IMR-90 (cell line): ENCODE results near the gene LEF1. TPM values are rescaled to one million over a fixed set of nuclear protein-coding genes. Genes with fewer than 3 reads are reported as not detected.

ENCODE experiments used
- ATAC-seq: fragments of 200-7000 bp; cut with Tn5 transposase; 2 replicates; pipeline ENCODE4 v1.9.1; 2020; ENCODE audit warnings: low read depth, mild to moderate bottlenecking, moderate library complexity
- BruUV-seq: library from RNA; stranded (reverse); fragments of 400-500 nt; replicated peaks from 2 replicates; lab custom pipeline; 2021; lab: Mats Ljungman, UMichigan
- CTCF ChIA-PET: fragments of 300-600 bp; formaldehyde crosslinking; extraction: SDS; loops from one replicate; lab custom pipeline; 2021; ENCODE audit warnings: antibody characterized with exemption; lab: Yijun Ruan, JAX
- POLR2A ChIA-PET: fragments of 300-600 bp; sonication (Branson Sonifier 250); formaldehyde crosslinking; loops from one replicate; lab custom pipeline; 2022; ENCODE audit warnings: antibody characterized with exemption; ENCODE audit not compliant: unreplicated experiment; lab: Charles Lee
- DNase-seq: peaks from one replicate; pipeline ENCODE4 v3.0.0; 2013
- H2AFZ ChIP-seq: replicated peaks from 2 replicates; pipeline ENCODE3; 2013; ENCODE audit warnings: low read length, mild to moderate bottlenecking; ENCODE audit not compliant: poor library complexity
- H2AK5ac ChIP-seq: 2 replicates; pipeline ENCODE4 v1.6.1; 2013; ENCODE audit warnings: low read depth, low read length, inconsistent platforms
- H2AK9ac ChIP-seq: replicated peaks from 2 replicates; pipeline ENCODE3; 2013; ENCODE audit warnings: mild to moderate bottlenecking, low read depth, low read length, moderate library complexity; ENCODE audit not compliant: poor library complexity
- H2BK120ac ChIP-seq: 2 replicates; pipeline ENCODE4 v1.6.1; 2013; ENCODE audit warnings: low read depth, low read length, inconsistent platforms
- H2BK15ac ChIP-seq: 3 replicates; pipeline ENCODE4 v1.6.1; 2013; ENCODE audit warnings: low read depth, low read length, inconsistent platforms
- H2BK20ac ChIP-seq: 2 replicates; pipeline ENCODE4 v1.6.1; 2013; ENCODE audit warnings: low read depth, mild to moderate bottlenecking, inconsistent platforms, low read length, moderate library complexity
- H2BK5ac ChIP-seq: 2 replicates; pipeline ENCODE4 v1.6.1; 2013; ENCODE audit warnings: mild to moderate bottlenecking, low read depth, low read length, inconsistent platforms; ENCODE audit not compliant: poor library complexity, severe bottlenecking
- H3K14ac ChIP-seq: replicated peaks from 2 replicates; pipeline ENCODE4 v1.6.1; 2013; ENCODE audit warnings: low read depth, low read length, inconsistent platforms
- H3K18ac ChIP-seq: 2 replicates; pipeline ENCODE4 v1.6.1; 2013; ENCODE audit warnings: low read depth, low read length, control low read depth
- H3K23ac ChIP-seq: 2 replicates; pipeline ENCODE4 v1.6.1; 2013; ENCODE audit warnings: low read depth, low read length, inconsistent platforms
- H3K27ac ChIP-seq: 2 replicates; pipeline ENCODE4 v1.5.1; 2013; ENCODE audit warnings: mild to moderate bottlenecking, control low read depth, low read length; ENCODE audit not compliant: insufficient read depth
- H3K27me3 ChIP-seq: 2 replicates; pipeline ENCODE4 v1.6.1; 2013; ENCODE audit warnings: low read length; ENCODE audit not compliant: control insufficient read depth, insufficient read depth
- H3K36me3 ChIP-seq: 2 replicates; pipeline ENCODE4 v1.6.1; 2013; ENCODE audit warnings: low read length, mixed read lengths; ENCODE audit not compliant: control insufficient read depth, insufficient read depth
- H3K4ac ChIP-seq: 2 replicates; pipeline ENCODE4 v1.6.1; 2013; ENCODE audit warnings: low read depth, low read length, inconsistent platforms
- H3K4me1 ChIP-seq: 2 replicates; pipeline ENCODE4 v1.6.1; 2013; ENCODE audit warnings: low read length, mixed read lengths; ENCODE audit not compliant: control insufficient read depth, insufficient read depth
- H3K4me2 ChIP-seq: 2 replicates; pipeline ENCODE4 v1.6.1; 2013; ENCODE audit warnings: low read depth, mild to moderate bottlenecking, control low read depth, low read length, moderate library complexity
- H3K4me3 ChIP-seq: 2 replicates; pipeline ENCODE4 v1.5.1; 2013; ENCODE audit warnings: low read depth, mild to moderate bottlenecking, control low read depth, low read length, moderate library complexity; ENCODE audit not compliant: insufficient read depth
- H3K56ac ChIP-seq: 2 replicates; pipeline ENCODE4 v1.6.1; 2013; ENCODE audit warnings: low read length, inconsistent platforms; ENCODE audit not compliant: insufficient read depth; ENCODE audit errors: extremely low read depth
- H3K79me1 ChIP-seq, 2 experiments: 2 replicates each; pipeline ENCODE4 v1.6.1; 2013; ENCODE audit warnings: low read length in 2 of 2, inconsistent platforms in 1 of 2, low read depth in 1 of 2
- H3K9ac ChIP-seq: 2 replicates; pipeline ENCODE4 v1.6.1; 2013; ENCODE audit warnings: low read depth, low read length, control low read depth
- H3K9me1 ChIP-seq: 2 replicates; pipeline ENCODE4 v1.6.1; 2013; ENCODE audit warnings: low read length, inconsistent platforms; ENCODE audit not compliant: insufficient read depth
- H3K9me3 ChIP-seq: 2 replicates; pipeline ENCODE4 v1.6.1; 2013; ENCODE audit warnings: low read length; ENCODE audit not compliant: control insufficient read depth, insufficient read depth
- H4K20me1 ChIP-seq: 2 replicates; pipeline ENCODE4 v1.6.1; 2013; ENCODE audit warnings: low read length, inconsistent platforms; ENCODE audit not compliant: insufficient read depth
- H4K5ac ChIP-seq: 2 replicates; pipeline ENCODE4 v1.6.1; 2013; ENCODE audit warnings: mild to moderate bottlenecking, low read depth, low read length, control low read depth
- H4K8ac ChIP-seq, 2 experiments: 2 replicates each; pipeline ENCODE4 v1.6.1; 2013; ENCODE audit warnings: low read depth in 2 of 2, low read length in 2 of 2, control low read depth in 1 of 2, inconsistent platforms in 1 of 2
- H4K91ac ChIP-seq: 2 replicates; pipeline ENCODE4 v1.6.1; 2013; ENCODE audit warnings: low read depth, low read length, inconsistent platforms; ENCODE audit not compliant: insufficient read depth
- BHLHE40 ChIP-seq: fragments of 150-350 bp; IDR thresholded peaks from 2 replicates; pipeline ENCODE4 v1.6.1; 2016; ENCODE audit warnings: mild to moderate bottlenecking, low read depth, low read length
- CEBPB ChIP-seq: IDR thresholded peaks from 2 replicates; pipeline ENCODE4 v1.6.1; 2012; ENCODE audit warnings: low read depth, low read length, improper control_type of control experiment
- CHD1 ChIP-seq: IDR thresholded peaks from 2 replicates; pipeline ENCODE4 v1.6.1; 2012; ENCODE audit warnings: low read depth, low read length, improper control_type of control experiment
- CTCF ChIP-seq: conservative IDR thresholded peaks from 2 replicates; pipeline ENCODE4 v1.5.1; 2012; ENCODE audit warnings: mild to moderate bottlenecking, low read depth, low read length, improper control_type of control experiment
- FOS ChIP-seq: fragments of 150-350 bp; IDR thresholded peaks from 2 replicates; pipeline ENCODE4 v1.6.1; 2016; ENCODE audit warnings: low read depth, low read length
- MAFK ChIP-seq: IDR thresholded peaks from 2 replicates; pipeline ENCODE4 v1.6.1; 2012; ENCODE audit warnings: low read depth, low read length, improper control_type of control experiment
- MAZ ChIP-seq: IDR thresholded peaks from 2 replicates; pipeline ENCODE4 v1.6.1; 2012; ENCODE audit warnings: low read depth, mild to moderate bottlenecking, low read length, improper control_type of control experiment, moderate library complexity, borderline replicate concordance
- MXI1 ChIP-seq: IDR thresholded peaks from 2 replicates; pipeline ENCODE4 v1.6.1; 2012; ENCODE audit warnings: low read depth, mild to moderate bottlenecking, low read length, moderate library complexity, borderline replicate concordance
- NFE2L2 ChIP-seq: fragments of 150-350 bp; IDR thresholded peaks from 2 replicates; pipeline ENCODE4 v1.6.1; 2016; ENCODE audit warnings: low read depth, mild to moderate bottlenecking, low read length
- POLR2A ChIP-seq: IDR thresholded peaks from 2 replicates; pipeline ENCODE4 v1.6.1; 2012; ENCODE audit warnings: mild to moderate bottlenecking, low read depth, low read length
- RAD21 ChIP-seq: IDR thresholded peaks from 2 replicates; pipeline ENCODE4 v1.6.1; 2012; ENCODE audit warnings: low read length, improper control_type of control experiment
- RCOR1 ChIP-seq: IDR thresholded peaks from 2 replicates; pipeline ENCODE4 v1.6.1; 2012; ENCODE audit warnings: mild to moderate bottlenecking, low read length, improper control_type of control experiment; ENCODE audit not compliant: insufficient replicate concordance
- RFX5 ChIP-seq: IDR thresholded peaks from 2 replicates; pipeline ENCODE4 v1.8.0; 2012; ENCODE audit warnings: low read depth, mild to moderate bottlenecking, low read length, moderate library complexity
- SMC3 ChIP-seq: fragments of 150-350 bp; IDR thresholded peaks from 2 replicates; pipeline ENCODE4 v1.6.1; 2016; ENCODE audit warnings: low read depth, mild to moderate bottlenecking, antibody characterized with exemption, low read length, moderate library complexity
- WGBS, 2 experiments: methylation state at CpG; one replicate each; pipeline versions ENCODE4 v1.1.5 to v1.1.7; 2013; ENCODE audit warnings: missing lambda C conversion rate in 2 of 2; ENCODE audit not compliant: insufficient read length in 1 of 2; ENCODE audit errors: extremely low coverage in 2 of 2; 5-methylcytosine and 5-hydroxymethylcytosine counted together
- dilution Hi-C: fragments of 300-500 bp; cut with HindIII; formaldehyde crosslinking; loops from one replicate; pipeline ENCODE4 v1.14.3; 2018; ENCODE audit warnings: low sequenced_read_pairs; ENCODE audit not compliant: unreplicated experiment
- in situ Hi-C: fragments of 300-500 bp; cut with MboI; formaldehyde crosslinking; loops from 3 replicates; pipeline ENCODE4 v1.14.3; 2019; ENCODE audit warnings: low sequenced_read_pairs, inconsistent platforms, mixed read lengths
- intact Hi-C: fragments of 100-400 bp; cut with micrococcal nuclease; formaldehyde crosslinking; loops from 2 replicates; pipeline ENCODE4 v1.10.0; 2022
- polyA plus RNA-seq, 3 experiments: library from polyadenylated mRNA; depleted of rRNA; stranded (reverse); fragments of >200 nt; gene quantifications; 2 replicates each; pipeline ENCODE4 v1.2.3, GENCODE V29; 2012; ENCODE audit warnings: low replicate concordance in 1 of 3
- total RNA-seq: library from RNA; depleted of rRNA; stranded (reverse); fragments of >200 nt; gene quantifications from 2 replicates; pipeline ENCODE4 v1.2.3, GENCODE V29; 2012
- TF ChIP-seq, protein P1 (sequence below): fragments of 150-350 bp; IDR thresholded peaks from 2 replicates; pipeline ENCODE4 v1.6.1; 2016; ENCODE audit warnings: low read depth, mild to moderate bottlenecking, low read length, moderate library complexity, borderline replicate concordance
- TF ChIP-seq, protein P2 (sequence below): fragments of 150-350 bp; IDR thresholded peaks from 2 replicates; pipeline ENCODE4 v1.6.1; 2017; ENCODE audit warnings: mild to moderate bottlenecking, antibody characterized with exemption, low read length, low read depth

LEF1 gene
- total and polyA plus RNA-seq, 2 of the 4 experiments (the other 2 are of a cell fraction) = 1.7 to 1.8 TPM

GRCh38 chr4:108081256-108081655 lies 87.5 kb downstream of the LEF1 start:
- H2AFZ ChIP-seq = no peak overlapping the region
- H3K56ac ChIP-seq = no peak overlapping the region
- no CpG with 5 or more reads among the region's 16 CpGs for WGBS, 2 experiments
- CTCF ChIA-PET = no interaction called here
- no peak overlapping the region for H4K8ac ChIP-seq
- in situ Hi-C loops = no loop called here
- H3K4me1 ChIP-seq = no peaks in the 10 kb centered on the region
- no peak overlapping the region for H4K5ac ChIP-seq
- no peak overlapping the region for H2BK5ac ChIP-seq
- no peak overlapping the region for H3K4me3 ChIP-seq
- H2BK120ac ChIP-seq = no peak overlapping the region
- H3K9me1 ChIP-seq = no peaks in the 10 kb centered on the region
- no peak for TF ChIP-seq SMC3
- no peak for TF ChIP-seq MAFK
- TF ChIP-seq, protein P1, sequence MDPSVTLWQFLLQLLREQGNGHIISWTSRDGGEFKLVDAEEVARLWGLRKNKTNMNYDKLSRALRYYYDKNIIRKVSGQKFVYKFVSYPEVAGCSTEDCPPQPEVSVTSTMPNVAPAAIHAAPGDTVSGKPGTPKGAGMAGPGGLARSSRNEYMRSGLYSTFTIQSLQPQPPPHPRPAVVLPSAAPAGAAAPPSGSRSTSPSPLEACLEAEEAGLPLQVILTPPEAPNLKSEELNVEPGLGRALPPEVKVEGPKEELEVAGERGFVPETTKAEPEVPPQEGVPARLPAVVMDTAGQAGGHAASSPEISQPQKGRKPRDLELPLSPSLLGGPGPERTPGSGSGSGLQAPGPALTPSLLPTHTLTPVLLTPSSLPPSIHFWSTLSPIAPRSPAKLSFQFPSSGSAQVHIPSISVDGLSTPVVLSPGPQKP = no peak
- TF ChIP-seq, protein P2, sequence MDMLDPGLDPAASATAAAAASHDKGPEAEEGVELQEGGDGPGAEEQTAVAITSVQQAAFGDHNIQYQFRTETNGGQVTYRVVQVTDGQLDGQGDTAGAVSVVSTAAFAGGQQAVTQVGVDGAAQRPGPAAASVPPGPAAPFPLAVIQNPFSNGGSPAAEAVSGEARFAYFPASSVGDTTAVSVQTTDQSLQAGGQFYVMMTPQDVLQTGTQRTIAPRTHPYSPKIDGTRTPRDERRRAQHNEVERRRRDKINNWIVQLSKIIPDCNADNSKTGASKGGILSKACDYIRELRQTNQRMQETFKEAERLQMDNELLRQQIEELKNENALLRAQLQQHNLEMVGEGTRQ = no peak
- no peak for TF ChIP-seq FOS
- no peak for TF ChIP-seq RCOR1
- no peak for TF ChIP-seq MAZ
- no peak for TF ChIP-seq CTCF
- TF ChIP-seq CEBPB = no peak
- TF ChIP-seq RFX5 = no peak
- TF ChIP-seq CHD1 = no peak
- no peak for TF ChIP-seq NFE2L2
- TF ChIP-seq RAD21 = no peak
- no peak for TF ChIP-seq MXI1
- TF ChIP-seq BHLHE40 = no peak
- no peak for TF ChIP-seq POLR2A
- no peaks in the 10 kb centered on the region for H3K9me3 ChIP-seq
- H3K36me3 ChIP-seq = no peaks in the 10 kb centered on the region
- H4K91ac ChIP-seq = no peak overlapping the region
- H2AK9ac ChIP-seq = no peak overlapping the region
- no peak overlapping the region for H2AK5ac ChIP-seq
- no peak overlapping the region for H2BK20ac ChIP-seq
- POLR2A ChIA-PET = no interaction called here
- H4K20me1 ChIP-seq = no peaks in the 10 kb centered on the region
- BruUV-seq = no TSS peak
- DNase-seq = no peak
- H3K79me1 ChIP-seq = no peaks in the 10 kb centered on the region
- H3K23ac ChIP-seq = no peak overlapping the region
- H3K27me3 ChIP-seq = peaks cover 3% of the 10 kb centered on the region; the same call in 1 of the 2 replicates
- H3K18ac ChIP-seq = no peak overlapping the region
- H3K4me2 ChIP-seq = no peak overlapping the region
- dilution Hi-C loops = no loop called here
- H2BK15ac ChIP-seq = no peak overlapping the region
- no peak overlapping the region for H3K14ac ChIP-seq
- intact Hi-C loops = no loop called here
- H3K4ac ChIP-seq = no peak overlapping the region
- H3K9ac ChIP-seq = no peak overlapping the region
- no peak overlapping the region for H3K27ac ChIP-seq
- no peak for ATAC-seq
